SU-DHL-6 (cell line): ENCODE measurements around the gene TRIM54.

Experiments
- CTCF ChIP-seq: fragments of 200-600 bp; sonication (generic); IDR thresholded peaks from one replicate; pipeline ENCODE4 v1.5.1; 2017; ENCODE audit warnings: antibody characterized with exemption, mild to moderate bottlenecking, low read length, moderate library complexity; ENCODE audit not compliant: insufficient read depth, poor library complexity, severe bottlenecking
- EZH2phosphoT487 ChIP-seq: fragments of 200-600 bp; sonication (generic), shearing (Covaris generic); conservative IDR thresholded peaks from 2 replicates; pipeline ENCODE4 v1.6.1; 2018; ENCODE audit warnings: mild to moderate bottlenecking, antibody characterized with exemption, low read length, moderate library complexity, mixed read lengths

DNA sequence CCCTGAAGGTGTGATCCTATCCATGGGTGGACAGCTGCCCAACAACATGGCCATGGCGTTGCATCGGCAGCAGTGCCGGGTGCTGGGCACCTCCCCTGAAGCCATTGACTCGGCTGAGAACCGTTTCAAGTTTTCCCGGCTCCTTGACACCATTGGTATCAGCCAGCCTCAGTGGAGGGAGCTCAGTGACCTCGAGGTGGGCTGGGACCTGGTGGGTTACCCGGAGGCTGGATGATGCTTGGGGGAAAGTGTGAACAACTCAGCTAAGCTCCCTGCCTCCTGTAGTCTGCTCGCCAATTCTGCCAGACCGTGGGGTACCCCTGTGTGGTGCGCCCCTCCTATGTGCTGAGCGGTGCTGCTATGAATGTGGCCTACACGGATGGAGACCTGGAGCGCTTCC, 48.9 kb upstream of the TRIM54 start:
- TF ChIP-seq CTCF (no peak), EZH2phosphoT487 (no peak)
